Prostate gland (tissue), 2 donors: ENCODE measurements around the gene MAML1. TPM values are rescaled to one million over a fixed set of nuclear protein-coding genes. Genes with fewer than 3 reads are reported as not detected.
"Not testable (repeated sequence)": the region's sequence is repeated elsewhere in the genome, so short reads cannot be mapped to it uniquely, and the experiment has no call there.

Experiments
- DNase-seq: peaks from one replicate; pipeline ENCODE4 v3.0.0-alpha.2; 2019; ENCODE audit warnings: low spot score
- H3K27ac ChIP-seq, 2 donors: fragments of 200-600 bp; sonication (generic); 2 replicates each; pipeline ENCODE4 v1.5.1; 2017 to 2019
- H3K27me3 ChIP-seq: fragments of 200-600 bp; sonication (generic); replicated peaks from 2 replicates; pipeline ENCODE4 v1.5.1; 2019; ENCODE audit not compliant: insufficient read depth
- H3K36me3 ChIP-seq, 2 donors: fragments of 200-600 bp; sonication (generic); 1 replicate in 1 of 2; 2 replicates in 1 of 2; pipeline versions ENCODE4 v1.5.1 to v1.8.1; 2017 to 2019
- H3K4me1 ChIP-seq: fragments of 200-600 bp; sonication (generic); replicated peaks from 2 replicates; pipeline ENCODE4 v1.5.1; 2019
- H3K4me3 ChIP-seq, 2 donors: fragments of 200-600 bp; sonication (generic); 2 replicates each; pipeline ENCODE4 v1.5.1; 2017 to 2019
- H3K9me3 ChIP-seq: fragments of 200-600 bp; sonication (generic); 2 replicates; pipeline ENCODE4 v1.5.1; 2017
- CTCF ChIP-seq, 4 experiments: fragments of 200-600 bp in 2 of 4; fragments of 450-650 bp in 2 of 4; sonication (generic) in 2 of 4; IDR thresholded peaks; 1 replicate in 3 of 4; 2 replicates in 1 of 4; pipeline ENCODE4 v1.5.1; 2016 to 2019; ENCODE audit warnings: antibody characterized with exemption in 4 of 4, mild to moderate bottlenecking in 2 of 4, moderate library complexity in 2 of 4
- POLR2A ChIP-seq: fragments of 450-650 bp; IDR thresholded peaks from one replicate; pipeline ENCODE4 v1.6.1; 2016; ENCODE audit warnings: antibody characterized with exemption, mild to moderate bottlenecking
- POLR2AphosphoS5 ChIP-seq: sonication (generic); formaldehyde crosslinking; IDR thresholded peaks from one replicate; pipeline ENCODE4 v1.6.1; 2017; ENCODE audit warnings: antibody characterized with exemption
- WGBS: methylation state at CpG from one replicate; pipeline ENCODE4 v1.1.5; 2018; 5-methylcytosine and 5-hydroxymethylcytosine counted together
- intact Hi-C: fragments of 100-400 bp; cut with DNase I; formaldehyde crosslinking; loops from one replicate; pipeline ENCODE4 v1.14.2; 2022
- total RNA-seq, 2 donors: library from RNA; depleted of rRNA; stranded (reverse); fragments of >200 nt; gene quantifications; one replicate each; pipeline ENCODE4 v1.1.0, GENCODE V29; 2016

The MAML1 gene
- total RNA-seq, 2 donors from 2014 or later, result 33.9 to 54.7 TPM

- under 1% methylated on average over 96 of the region's 101 CpGs for WGBS
- Histone ChIP-seq H3K4me1 (no peaks in the 10 kb centered on the region), H3K4me3 (peak overlapping the region; percentile 92 to 99), H3K9me3 (no peaks in the 10 kb centered on the region), H3K27me3 (no peaks in the 10 kb centered on the region), H3K27ac (peak overlapping the region; percentile 92 to 97), H3K36me3 (peaks cover 0 to 6% of the 10 kb centered on the region in 2 donors)
- peak; percentile 46 for DNase-seq
- TF ChIP-seq CTCF (IDR thresholded peaks at IDR 0.05) (peak in 1 of 4 experiments; percentile 1), POLR2A (no peak), POLR2AphosphoS5 (no peak)
- intact Hi-C loops, result loop anchor here (2.0 kb wide), 2 partner anchors 34 to 54 kb away; partner anchors contain the start of gene CANX
Observed at GRCh38 chr5:179732918-179733771, 523 bp downstream of the MAML1 start.

GRCh38 chr5:179733772-179734126, 1.1 kb downstream of the MAML1 start:
- Histone ChIP-seq H3K27me3 (no peaks in the 10 kb centered on the region), H3K4me1 (no peaks in the 10 kb centered on the region), H3K36me3 (peaks cover 0 to 6% of the 10 kb centered on the region in 2 donors), H3K27ac (peak overlapping the region; percentile 92 to 97), H3K9me3 (no peaks in the 10 kb centered on the region), H3K4me3 (peak overlapping the region; percentile 92 to 99)
- WGBS, result 0% methylated on average over 2 of the region's 2 CpGs
- TF ChIP-seq CTCF (IDR thresholded peaks at IDR 0.05), result no peak
- no peak for TF ChIP-seq POLR2A
- peak; percentile 30 for TF ChIP-seq POLR2AphosphoS5
- intact Hi-C loops, result loop anchor here (2.0 kb wide), 2 partner anchors 35 to 55 kb away; partner anchors contain the start of gene CANX
- DNase-seq, result no peak

- no peaks in the 10 kb centered on the region for H3K4me1 ChIP-seq
- intact Hi-C loops, result no loop called here
- no peaks in the 10 kb centered on the region for H3K36me3 ChIP-seq
- peak overlapping the region; percentile 92 to 97 for H3K27ac ChIP-seq
- no peaks in the 10 kb centered on the region for H3K9me3 ChIP-seq
- TF ChIP-seq CTCF (IDR thresholded peaks at IDR 0.05), result no peak
- no peak for TF ChIP-seq POLR2AphosphoS5
- TF ChIP-seq POLR2A, result no peak
- peak overlapping the region in 1 of 2 donors; percentile 99 for H3K4me3 ChIP-seq
- no peaks in the 10 kb centered on the region for H3K27me3 ChIP-seq
- no peak for DNase-seq
- WGBS, result 70% methylated on average over 12 of the region's 12 CpGs
Observed at GRCh38 chr5:179734536-179735164, 2.0 kb downstream of the MAML1 start.

GRCh38 chr5:179738742-179739141, 6.1 kb downstream of the MAML1 start:
- WGBS, result 87% methylated on average over 4 of the region's 4 CpGs
- DNase-seq, result no peak
- Histone ChIP-seq H3K27ac (no peak overlapping the region), H3K27me3 (no peaks in the 10 kb centered on the region), H3K4me1 (no peaks in the 10 kb centered on the region), H3K9me3 (no peaks in the 10 kb centered on the region), H3K4me3 (no peak overlapping the region), H3K36me3 (no peaks in the 10 kb centered on the region)
- no peak for TF ChIP-seq POLR2A
- no peak for TF ChIP-seq CTCF (IDR thresholded peaks at IDR 0.05)
- TF ChIP-seq POLR2AphosphoS5, result no peak
- intact Hi-C loops, result no loop called here

GRCh38 chr5:179744106-179744505, 11.5 kb downstream of the MAML1 start:
- intact Hi-C loops, H3K4me1 ChIP-seq, H3K4me3 ChIP-seq, DNase-seq, H3K27me3 ChIP-seq, H3K36me3 ChIP-seq, H3K9me3 ChIP-seq, H3K27ac ChIP-seq: not testable (repeated sequence)
- 95% methylated on average over 7 of the region's 7 CpGs for WGBS
